Measurements from ENCODE around the gene WIZ.

The WIZ gene

DNA sequence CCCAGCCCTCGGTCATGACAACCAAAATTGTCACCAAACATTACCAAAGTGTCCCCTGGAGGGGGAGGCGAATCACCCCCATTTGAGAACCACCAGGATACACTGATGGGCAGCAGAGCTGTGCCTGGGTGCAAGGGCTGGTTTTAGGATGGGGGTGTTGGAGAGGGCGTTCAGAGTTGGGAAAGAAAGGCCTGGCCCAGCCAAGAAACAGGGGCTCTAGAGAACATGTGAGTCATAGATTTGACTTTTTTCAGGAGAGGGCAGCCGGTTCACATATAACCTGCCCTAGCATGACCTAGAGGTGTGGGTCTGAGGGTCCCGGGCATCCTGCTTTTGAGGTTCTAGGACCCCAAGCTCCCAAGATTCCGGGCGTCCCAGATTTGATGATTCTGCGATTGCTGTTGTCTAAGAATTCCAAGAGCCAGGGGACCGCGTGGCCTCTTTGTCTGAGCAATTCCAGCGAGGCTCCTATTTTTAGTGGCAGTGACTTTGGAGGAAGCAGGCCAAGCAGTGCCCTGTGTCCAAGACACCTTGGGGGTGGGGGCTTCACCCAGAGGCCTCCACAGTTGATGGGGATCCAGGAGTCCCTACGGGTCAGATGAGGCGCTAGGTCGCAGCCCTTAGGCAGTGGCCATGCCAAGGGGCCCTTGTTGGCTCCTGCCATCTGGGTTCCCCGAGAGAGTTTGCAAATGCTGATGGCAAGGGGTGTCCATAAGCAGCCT, 5.1 kb downstream of the WIZ start:
- DNase-seq, result no peak

DNA sequence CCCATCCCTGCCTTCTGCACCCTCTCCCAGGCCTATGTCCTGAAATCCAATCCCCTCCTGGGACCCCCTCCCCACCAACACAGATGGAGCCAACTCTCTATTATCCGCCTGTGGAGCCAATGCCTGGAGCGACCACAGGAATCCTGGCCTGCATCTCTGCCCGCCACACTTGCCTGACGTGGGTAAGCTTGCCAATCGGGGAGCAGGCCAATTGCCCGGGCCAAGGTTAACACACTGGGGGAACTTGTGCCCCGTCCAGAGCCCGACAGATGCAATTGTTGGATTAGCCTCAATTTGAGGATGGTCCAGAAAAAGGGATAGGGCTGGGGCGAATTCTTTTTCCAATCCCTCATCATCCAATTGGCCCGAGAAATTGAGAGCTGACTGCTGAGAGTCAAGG, 5.9 kb downstream of the WIZ start:
- no peak for DNase-seq

DNA sequence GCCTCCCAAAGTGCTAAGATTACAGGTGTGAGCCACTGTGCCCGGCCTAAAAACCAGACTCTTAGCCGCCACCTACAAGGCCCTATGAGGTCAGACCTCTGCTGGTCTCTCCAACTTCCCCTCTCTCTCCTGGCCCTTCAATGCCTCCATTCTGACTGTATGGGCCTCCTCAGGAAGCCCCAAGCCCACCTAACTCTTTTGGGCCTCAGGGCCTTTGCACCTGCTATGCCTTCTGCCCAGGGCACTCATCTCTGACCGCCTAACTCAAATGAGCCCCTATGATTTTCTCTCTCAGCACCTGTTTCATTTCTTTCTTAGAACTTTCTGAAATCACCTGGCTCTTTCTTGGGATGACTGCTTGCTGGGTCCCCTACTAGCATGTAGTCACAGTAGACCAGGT, 6.4 kb downstream of the WIZ start:
- no peak for DNase-seq

DNA sequence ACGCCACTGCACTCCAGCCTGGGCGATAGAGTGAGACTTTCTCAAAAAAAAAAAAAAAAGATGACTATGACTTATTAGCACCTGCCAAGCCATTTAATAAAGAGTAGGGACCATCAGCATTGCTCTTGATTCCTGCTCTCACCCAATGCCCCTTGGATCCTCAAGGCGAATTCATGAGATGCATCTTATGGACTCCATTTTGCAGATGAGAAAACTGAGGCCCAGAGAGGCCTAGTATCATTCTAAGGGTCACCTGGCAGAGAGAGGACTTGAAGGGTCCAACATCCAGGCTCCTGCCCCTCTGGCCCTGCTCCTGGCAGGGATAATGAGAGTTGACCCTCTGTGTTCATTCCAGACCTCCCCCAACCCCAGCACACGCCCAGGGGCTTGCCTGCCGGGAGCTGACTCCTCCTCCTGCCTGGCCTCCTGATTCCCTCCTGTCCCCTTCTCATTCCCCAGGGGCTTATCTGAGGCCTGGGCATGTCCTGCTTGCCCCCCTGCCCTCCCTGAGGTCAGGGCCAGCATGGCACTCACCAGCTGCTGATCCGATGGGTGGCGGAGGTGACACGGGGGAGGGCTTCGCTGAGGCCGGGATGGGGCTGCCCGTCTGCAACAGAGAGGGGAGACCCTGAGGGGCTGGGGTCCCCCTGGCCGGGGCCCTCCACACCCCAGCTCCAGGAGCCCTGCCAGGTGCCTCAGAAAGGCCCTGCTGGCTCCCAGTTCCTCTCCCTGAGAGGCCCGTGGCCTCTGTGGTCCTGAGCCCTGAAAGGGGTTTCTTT, 7.4 kb downstream of the WIZ start:
- DNase-seq, result no peak

DNA sequence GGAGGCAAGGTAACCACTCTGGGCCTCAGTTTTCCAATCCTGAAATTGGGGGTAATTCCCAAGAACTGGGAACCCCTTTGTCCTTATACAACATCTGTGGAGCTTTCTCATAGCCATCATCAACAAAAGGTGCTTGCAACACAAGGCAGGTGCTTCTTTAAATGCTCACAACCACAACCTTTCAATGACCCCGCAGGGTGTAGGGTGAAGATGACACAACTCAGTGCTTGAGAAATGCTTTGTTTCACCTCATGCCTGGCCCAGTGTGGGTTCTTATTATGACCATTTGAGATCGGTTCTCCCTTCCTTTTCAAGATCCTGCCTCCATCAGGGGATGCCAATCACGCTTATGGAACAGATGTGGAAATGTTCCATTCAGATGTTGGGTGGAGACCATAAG, 8.4 kb downstream of the WIZ start:
- no peak for DNase-seq

DNA sequence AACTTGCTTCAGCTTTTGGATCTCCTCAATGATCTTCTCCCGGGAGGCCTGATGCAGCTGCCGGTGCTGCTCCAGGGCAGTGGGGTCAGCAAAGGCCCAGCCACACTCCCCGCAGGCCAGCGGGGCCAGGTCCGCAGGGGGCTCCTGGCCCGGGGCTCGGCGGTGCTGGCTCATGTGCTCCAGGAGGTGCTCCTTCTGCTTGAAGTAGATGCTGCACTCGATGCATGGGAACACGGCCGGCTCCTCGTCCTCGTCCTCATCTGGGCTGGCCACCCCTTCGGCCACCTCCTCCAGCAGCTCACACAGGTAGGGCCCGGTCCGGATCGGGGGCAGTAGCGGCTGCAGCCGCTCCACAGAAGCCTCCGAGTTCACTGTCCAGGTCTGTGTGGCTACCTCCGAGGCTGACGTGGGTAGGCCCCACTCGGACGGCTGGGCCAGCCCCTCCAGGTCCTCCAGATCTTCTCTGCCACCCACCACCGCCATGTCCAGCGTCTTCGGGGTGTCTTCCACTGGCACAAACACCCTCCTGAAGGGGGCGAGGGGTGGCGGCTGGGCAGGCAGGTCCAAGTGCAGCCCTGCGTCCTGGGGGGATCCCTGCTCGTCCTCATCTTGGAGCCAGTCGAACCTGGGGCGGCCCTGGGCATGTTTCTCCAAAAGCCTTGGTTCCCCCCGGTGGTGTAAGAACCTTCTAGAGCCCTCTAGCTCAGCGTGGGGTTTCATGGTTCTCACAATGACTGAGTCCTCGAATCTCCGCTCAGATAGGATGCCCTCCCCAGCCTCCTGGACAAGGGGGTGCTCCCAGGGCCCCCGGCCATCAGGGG, 9.7 kb downstream of the WIZ start:
- DNase-seq, result no peak

DNA sequence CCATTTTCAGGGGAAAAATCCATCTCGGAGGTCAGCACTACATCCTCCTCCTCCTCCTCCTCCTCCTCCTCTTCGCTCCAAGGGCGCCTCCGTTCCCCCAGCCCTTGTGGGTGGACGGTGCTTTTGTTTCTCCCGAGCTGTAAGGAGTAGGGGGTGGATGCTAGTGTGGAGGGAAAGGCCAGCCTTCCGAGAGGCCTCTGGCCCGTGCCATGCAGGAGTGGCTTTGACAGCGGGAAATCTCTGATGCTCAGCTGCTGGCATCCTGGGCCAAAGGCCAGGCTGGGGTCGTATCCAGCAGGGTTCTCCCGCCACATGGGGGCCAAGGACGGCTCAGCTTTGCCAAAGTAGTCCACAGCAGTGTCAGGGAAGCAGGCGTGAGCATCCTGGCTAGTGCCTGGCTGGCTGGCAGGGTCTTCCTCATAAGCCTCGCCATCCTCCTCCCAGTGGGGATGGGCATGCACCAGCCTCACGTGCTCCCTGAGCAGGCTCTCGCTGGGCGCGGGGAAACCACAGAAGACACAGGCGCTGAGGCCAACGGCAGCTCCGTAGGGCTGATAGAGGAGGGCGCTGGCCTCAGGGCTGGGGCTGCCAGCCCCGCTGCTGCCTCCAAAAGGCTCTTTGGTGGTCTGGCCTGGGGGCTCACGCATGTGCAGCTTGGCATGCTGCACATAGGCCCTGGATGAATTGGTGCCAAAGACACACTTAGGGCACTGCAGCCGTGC, 10.5 kb downstream of the WIZ start:
- no peak for DNase-seq

DNA sequence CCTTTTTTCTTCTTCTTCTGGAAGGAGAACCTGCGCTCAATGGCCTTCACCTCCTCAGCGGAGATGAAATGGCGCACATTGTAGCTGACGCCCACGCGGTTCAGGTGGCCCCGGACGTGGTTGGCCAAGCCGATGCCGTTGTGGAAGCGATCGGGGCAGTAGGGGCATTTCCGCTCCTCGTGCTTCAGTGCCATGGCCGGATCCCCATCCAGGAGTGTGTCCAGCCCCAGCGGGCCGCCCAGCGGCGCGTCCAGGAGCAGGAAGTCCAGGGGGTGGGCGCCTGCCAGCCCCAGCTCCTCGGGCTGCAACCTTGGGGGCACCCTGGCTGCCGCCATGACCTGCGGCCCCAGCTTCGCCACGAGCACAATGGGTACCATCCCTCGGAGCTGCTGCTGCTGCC, 11.2 kb downstream of the WIZ start:
- no peak for DNase-seq

DNA sequence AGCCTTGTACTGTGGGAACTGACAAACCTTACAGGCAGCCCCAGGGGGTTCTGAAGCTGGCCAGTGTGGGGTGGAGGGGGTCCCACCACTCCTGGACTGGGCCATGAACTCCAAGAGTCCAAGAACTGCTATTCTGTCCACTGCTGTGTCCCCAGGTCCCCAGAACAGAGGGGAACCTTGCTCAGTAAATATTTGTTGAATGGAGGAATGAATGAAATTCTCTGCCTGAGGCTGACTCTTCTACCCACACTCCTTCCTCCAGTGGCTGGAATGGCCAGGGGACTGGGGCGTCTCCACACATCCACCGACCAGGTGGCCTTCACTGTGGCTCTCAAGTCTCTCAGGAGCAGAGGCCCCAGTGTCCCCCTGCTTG, 11.6 kb downstream of the WIZ start:
- DNase-seq, result no peak

DNA sequence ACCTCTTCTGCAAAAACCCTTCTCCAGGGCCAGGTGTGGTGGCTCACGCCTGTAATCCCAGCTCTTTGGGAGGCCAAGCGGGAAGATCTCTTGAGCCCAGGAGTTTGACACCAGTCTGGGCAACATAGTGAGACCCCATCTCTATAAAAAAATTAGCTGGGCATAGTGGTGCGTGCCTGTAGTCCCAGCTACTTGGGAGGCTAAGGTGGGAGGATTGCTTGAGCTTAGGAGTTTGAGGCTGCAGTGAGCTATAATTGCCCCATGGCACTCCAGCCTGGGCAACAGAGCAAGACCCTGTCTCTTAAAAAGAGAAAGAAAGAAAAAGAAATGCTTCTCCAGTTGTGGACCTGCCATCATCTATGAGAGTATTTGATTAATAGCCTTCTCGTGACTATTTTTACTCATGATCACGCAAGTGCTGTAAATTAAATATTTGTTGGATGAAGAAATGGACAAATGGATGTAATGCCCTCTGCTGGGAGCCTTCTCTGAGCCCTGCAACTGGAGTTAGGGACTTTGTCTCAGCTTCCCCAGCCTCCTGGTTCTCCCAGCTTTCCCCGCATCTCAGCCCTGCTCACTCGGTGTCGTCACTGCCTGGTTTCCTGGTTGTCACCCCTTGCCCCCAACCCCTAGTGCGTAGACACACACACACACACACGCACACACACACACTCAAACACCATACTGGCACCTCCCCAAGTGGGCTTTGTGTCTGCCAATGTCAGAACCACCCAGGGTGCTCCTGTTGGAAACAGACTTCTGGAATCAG, 12.2 kb downstream of the WIZ start:
- no peak for DNase-seq

DNA sequence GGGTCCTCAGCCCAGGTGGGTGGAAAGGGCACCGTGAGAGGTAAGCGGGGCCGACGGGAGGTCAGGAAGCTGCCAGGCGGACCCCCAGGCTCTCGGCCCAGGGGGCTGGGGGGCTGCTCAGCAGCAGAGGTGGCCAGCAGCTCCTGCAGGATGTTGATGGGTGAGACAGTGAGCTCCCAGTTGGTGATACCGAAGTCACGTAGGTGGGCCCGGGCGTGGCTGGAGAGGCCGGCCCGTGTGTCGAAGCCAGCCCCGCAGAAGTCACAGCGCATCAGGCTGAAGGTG, 13.0 kb downstream of the WIZ start:
- no peak for DNase-seq

DNA sequence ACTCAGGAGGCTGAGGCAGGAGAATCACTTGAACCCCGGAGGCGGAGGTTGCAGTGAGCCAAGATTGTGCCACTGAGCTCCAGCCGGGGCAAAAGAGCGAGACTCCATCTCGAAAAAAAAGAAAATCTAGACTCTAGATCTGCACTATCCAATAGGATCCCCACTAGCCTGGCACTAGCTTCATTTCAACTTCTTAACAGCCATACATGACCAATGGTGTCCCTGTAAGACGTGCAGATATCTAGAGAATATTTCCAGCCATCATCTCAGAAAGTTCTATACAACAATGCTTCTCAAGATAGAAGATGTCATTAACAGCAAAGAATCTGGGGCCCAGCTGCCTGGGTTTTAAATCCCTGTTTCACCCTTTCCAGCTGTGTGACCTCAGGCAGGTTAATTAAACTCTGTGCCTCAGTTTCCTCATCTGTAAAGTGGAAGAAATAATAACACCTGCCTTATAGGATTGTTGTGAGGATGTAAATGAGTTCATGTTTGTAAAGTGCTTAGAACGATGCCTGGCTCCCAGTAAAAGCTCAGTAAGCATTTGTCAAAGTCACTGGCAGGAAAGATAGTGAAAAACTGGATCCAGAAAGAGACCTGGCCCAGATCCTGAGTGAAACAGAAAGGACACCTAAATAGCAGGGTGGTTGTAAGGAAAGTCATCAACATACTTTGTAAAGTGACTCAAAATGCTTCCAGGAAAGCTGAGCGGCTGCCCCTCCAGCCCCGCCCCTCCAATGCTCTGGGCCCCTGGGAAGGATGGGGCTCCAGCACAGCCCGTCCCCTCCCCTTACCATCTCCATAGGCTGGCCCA, 13.5 kb downstream of the WIZ start:
- DNase-seq, result no peak

DNA sequence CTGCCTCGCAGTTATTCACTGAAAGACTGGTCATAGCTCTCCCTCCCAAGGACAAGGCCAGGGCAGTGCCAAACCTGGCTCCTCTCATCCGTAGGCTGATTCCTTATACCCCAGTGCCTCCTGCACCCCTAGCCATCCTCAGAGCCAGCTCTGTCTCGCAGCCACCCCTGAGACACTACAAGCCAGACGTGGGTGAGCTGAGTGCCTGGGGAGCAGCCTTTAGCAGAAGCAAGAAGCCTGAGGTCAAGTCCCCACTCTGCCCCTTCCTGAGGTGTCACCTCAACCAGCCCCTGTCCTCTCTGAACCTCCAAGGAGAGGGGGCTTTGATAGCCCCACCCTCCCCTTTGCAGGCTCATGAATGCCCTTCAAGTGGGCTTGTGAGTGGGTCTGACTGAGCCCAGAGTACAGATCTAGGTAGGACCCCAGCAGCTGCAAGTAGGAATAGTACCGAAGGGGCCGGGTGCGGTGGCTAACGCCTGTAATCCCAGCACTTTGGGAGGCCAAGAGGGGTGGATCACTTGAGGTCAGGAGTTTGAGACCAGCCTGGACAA, 16.2 kb downstream of the WIZ start:
- DNase-seq, result no peak

DNA sequence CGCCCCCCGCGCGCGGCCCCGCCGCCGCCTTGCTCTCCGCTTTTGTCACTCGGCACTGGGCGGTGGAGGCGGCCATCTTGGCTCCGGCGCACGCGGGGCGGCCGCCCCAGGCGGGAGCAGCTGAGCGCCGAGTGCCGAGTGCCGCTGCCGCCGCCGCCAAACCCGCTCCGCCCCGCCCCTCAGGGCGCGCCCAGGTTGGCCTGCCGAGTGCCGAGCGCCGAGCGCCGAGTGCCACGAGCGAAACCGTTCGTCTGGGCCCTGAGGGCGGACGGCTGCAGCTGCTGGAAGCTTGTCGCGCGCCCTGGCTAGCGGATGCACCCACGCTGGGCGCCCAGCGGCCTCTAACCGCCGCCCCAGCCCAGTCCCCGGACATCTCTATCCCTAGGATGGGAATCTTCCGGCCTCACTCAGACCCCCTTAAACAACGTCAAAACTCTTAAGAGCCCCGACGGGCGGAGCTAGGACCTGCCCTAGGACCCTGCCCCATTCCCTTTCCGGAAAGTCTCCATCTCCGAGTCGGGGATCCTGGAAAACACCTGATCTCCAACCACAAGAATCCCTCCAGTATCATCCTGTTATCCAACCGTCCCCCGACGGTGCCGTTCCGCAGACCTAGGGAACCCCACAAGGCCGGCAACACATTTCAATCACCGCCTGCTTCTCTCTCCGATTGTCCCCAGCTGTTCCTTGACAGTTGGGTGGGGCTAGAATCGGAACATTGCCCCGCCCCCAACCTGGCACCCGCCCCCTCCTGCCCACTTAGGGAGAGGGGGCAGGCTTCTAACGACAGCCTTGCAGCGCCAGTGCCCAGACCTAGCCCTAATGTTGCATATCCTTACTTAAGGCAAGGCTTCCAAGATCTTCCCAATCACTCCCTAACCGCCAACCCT, 16.9 kb downstream of the WIZ start:
- peak; percentile 88 for DNase-seq

DNA sequence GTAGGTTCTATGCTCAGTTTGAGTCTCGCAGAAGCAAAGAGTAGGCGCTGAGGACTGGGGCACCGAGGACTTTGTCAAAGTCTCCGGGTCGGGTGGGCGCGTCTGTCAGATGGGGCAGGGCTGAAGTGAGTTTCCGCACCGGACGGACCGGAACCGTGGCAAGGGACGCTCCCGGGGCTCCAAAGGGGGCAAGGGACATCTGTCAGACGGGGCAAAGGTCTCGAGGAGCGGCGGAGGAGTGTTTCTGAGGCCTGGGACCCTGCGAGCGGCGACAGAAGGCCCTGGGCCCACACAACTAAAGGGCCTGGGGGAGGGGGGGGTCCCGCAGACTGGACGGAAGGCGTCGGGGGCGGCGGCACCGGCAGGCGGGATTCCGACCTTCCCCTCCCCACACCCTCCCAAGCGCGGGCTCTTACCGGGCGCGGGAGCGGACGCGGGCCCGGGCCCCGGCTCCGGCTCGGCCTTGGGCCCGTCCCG, 17.7 kb downstream of the WIZ start:
- DNase-seq, result no peak

DNA sequence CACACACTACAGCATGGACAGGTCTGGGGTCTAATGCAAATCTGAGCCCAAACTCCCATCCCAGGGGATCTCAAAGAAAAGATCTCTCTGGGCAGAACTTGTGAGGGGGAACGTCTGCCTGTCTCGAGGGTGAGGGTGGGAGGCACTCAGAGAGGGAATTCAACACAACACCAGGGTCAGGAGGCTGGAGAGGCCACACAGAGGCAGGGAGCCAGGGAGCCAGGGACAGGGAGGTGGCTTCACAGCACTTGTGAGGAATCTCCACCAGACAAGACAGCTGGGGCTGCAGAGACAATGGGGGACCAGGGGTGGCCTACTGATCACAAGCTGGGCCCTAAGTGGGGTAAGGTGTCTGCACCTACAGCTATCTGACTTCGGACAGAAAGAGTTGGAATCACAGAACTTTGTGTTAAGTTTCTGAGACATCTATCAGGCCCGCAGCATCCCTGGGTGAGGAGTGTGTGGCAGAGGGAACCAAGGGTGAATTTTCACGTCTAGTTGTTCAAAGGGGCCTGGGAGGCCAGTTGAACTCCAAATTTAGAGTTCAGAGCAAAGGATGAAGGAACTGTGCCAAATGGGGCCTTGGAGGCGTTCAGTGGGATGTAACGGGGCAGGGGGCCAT, 18.2 kb downstream of the WIZ start:
- DNase-seq, result no peak

DNA sequence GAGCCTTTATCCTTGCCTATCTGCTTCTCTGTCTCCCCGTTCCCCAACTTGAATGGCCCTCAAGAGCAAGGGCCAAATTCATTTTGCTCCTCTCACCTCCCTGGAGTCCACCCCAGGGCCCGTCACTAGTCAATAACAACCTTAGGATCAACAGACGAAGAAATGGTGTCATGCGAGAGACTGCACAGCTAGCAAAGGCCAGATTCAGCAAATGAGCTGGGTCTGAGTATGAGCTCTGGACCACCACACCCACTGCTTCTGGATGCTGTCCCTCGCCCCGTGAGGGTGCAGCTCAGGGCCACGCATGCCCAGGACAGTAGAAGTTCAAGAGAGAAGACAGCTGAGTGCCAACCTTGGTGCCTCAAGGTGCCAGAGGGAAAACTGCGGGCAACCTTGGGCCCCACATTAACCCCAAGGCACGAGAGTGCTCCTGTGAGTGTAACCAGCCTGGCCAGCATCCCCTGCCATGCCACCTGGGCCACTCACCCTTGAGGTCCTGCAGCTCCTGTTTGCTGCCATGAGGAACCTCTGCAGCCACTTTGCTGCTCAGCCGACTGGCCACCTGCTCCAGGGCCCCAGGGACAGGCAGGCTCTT, 19.1 kb downstream of the WIZ start:
- no peak for DNase-seq

DNA sequence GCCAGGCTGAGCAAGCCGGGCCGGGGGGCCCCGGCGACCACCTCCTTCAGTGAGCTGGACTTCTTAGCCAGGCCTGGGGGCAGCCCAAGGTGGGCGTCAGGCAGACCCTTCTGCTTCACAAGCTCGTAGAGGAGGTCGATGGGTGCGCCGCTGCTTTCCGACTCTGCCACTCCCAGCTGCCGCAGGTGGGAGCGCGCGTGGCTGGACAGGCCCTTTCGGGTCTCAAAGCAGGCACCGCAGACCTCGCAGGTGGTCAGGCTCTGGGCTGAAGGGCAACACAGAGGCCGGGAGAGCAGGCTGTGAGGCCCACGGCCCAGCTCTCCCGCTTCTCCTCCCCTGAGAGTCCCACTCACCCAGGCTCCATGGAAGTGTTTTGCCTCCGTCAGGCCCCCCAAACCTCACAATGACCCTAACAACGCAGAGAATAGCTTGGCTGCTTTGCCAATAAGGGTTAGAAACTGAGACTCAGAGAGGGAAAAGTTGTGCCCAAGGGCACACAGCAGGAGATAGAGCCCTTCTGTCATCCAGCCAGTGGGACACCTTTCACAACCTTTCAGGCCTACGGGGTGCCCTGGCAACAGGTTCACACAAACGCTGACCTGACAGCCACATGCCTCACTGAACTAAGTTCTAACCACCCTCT, 19.8 kb downstream of the WIZ start:
- no peak for DNase-seq
